Natural killer cell (primary cell): ENCODE data around the gene KCTD7. TPM values are rescaled to one million over a fixed set of nuclear protein-coding genes. Genes with fewer than 3 reads are reported as not detected.

ENCODE experiments used
- ATAC-seq, 3 donors: fragments of 150-1000 bp in 2 of 3; fragments of 200-7000 bp in 1 of 3; cut with Tn5 transposase; 1 replicate in 1 of 3; 2 replicates in 2 of 3; pipeline ENCODE4 v1.10.0; 2021; ENCODE audit warnings: mild to moderate bottlenecking in 2 of 3, moderate library complexity in 2 of 3
- DNase-seq, 2 donors: peaks; one replicate each; pipeline versions ENCODE4 v3.0.0 to v3.0.0-alpha.2; 2013 to 2021; ENCODE audit warnings: mixed read lengths in 1 of 2
- H3K27ac ChIP-seq: one replicate; pipeline ENCODE4 v1.5.1; 2013; ENCODE audit warnings: mild to moderate bottlenecking, low read length
- H3K27me3 ChIP-seq: one replicate; pipeline ENCODE4 v1.6.1; 2013; ENCODE audit warnings: low read length; ENCODE audit not compliant: control insufficient read depth, insufficient read depth
- H3K36me3 ChIP-seq: one replicate; pipeline ENCODE4 v1.6.1; 2013; ENCODE audit warnings: low read length; ENCODE audit not compliant: control insufficient read depth, insufficient read depth
- H3K4me1 ChIP-seq: one replicate; pipeline ENCODE4 v1.6.1; 2013; ENCODE audit warnings: low read length; ENCODE audit not compliant: control insufficient read depth, insufficient read depth
- H3K4me3 ChIP-seq: one replicate; pipeline ENCODE4 v1.5.1; 2013; ENCODE audit warnings: low read length
- H3K9me3 ChIP-seq: one replicate; pipeline ENCODE4 v1.6.1; 2013; ENCODE audit warnings: low read length; ENCODE audit not compliant: control insufficient read depth, insufficient read depth
- H3K27ac Mint-ChIP-seq, 2 donors: one replicate each; pipeline ENCODE4 v1.8.0; 2022; ENCODE audit warnings: mild to moderate bottlenecking in 2 of 2, mixed read lengths in 2 of 2, moderate library complexity in 1 of 2
- H3K27me3 Mint-ChIP-seq, 2 donors: one replicate each; pipeline ENCODE4 v1.8.0; 2022; ENCODE audit warnings: low read depth in 2 of 2, mixed read lengths in 2 of 2
- H3K36me3 Mint-ChIP-seq: one replicate; pipeline ENCODE4 v1.8.0; 2022; ENCODE audit warnings: mixed read lengths
- H3K4me1 Mint-ChIP-seq, 2 donors: one replicate each; pipeline ENCODE4 v1.8.0; 2022; ENCODE audit warnings: mixed read lengths in 2 of 2
- H3K4me3 Mint-ChIP-seq: one replicate; pipeline ENCODE4 v1.8.0; 2022; ENCODE audit warnings: mild to moderate bottlenecking, moderate library complexity, mixed read lengths
- H3K9me3 Mint-ChIP-seq, 2 donors: one replicate each; pipeline ENCODE4 v1.8.0; 2022; ENCODE audit warnings: mixed read lengths in 2 of 2
- CTCF ChIP-seq: fragments of 200-600 bp; IDR thresholded peaks from one replicate; pipeline ENCODE4 v1.8.0; 2022; ENCODE audit warnings: antibody characterized with exemption
- WGBS: methylation state at CpG from one replicate; pipeline ENCODE4 v1.1.7; 2013; ENCODE audit warnings: missing lambda C conversion rate; ENCODE audit not compliant: insufficient coverage; 5-methylcytosine and 5-hydroxymethylcytosine counted together
- intact Hi-C: fragments of 100-400 bp; cut with micrococcal nuclease; formaldehyde crosslinking; loops from one replicate; pipeline ENCODE4 v1.14.2; 2022
- total RNA-seq, 4 donors: library from RNA; stranded (reverse); fragments of 120-200 nt in 1 of 4; gene quantifications; one replicate each; pipeline versions ENCODE4 v1.2.3 to v1.2.4, GENCODE V29; 2013 to 2022

KCTD7 gene
- total RNA-seq, 3 donors from 2014 or later (not counting 1 experiment from before 2014, with no cell fraction given), result 29.3 to 33.0 (median 31.7) TPM

GRCh38 chr7:66657798-66658197, 29.1 kb downstream of the KCTD7 start:
- H3K27ac ChIP-seq, result no peak overlapping the region
- TF ChIP-seq CTCF, result no peak
- Mint-ChIP-seq H3K4me3 (no peak overlapping the region), H3K36me3 (no peaks in the 10 kb centered on the region), H3K9me3 (no peaks in the 10 kb centered on the region), H3K27ac (no peak overlapping the region), H3K27me3 (no peaks in the 10 kb centered on the region), H3K4me1 (peaks cover 10 to 24% of the 10 kb centered on the region in 2 donors)
- no peaks in the 10 kb centered on the region for H3K36me3 ChIP-seq
- DNase-seq (no peak), ATAC-seq (no peak)
- peaks cover 21% of the 10 kb centered on the region for H3K4me1 ChIP-seq
- intact Hi-C loops, result no loop called here
- H3K9me3 ChIP-seq, result no peaks in the 10 kb centered on the region
- no peaks in the 10 kb centered on the region for H3K27me3 ChIP-seq
- WGBS, result 50% methylated on average over 2 of the region's 2 CpGs
- no peak overlapping the region for H3K4me3 ChIP-seq

GRCh38 chr7:66662646-66663264, 34.1 kb downstream of the KCTD7 start:
- Mint-ChIP-seq H3K27ac (no peak overlapping the region), H3K27me3 (no peaks in the 10 kb centered on the region)

DNA sequence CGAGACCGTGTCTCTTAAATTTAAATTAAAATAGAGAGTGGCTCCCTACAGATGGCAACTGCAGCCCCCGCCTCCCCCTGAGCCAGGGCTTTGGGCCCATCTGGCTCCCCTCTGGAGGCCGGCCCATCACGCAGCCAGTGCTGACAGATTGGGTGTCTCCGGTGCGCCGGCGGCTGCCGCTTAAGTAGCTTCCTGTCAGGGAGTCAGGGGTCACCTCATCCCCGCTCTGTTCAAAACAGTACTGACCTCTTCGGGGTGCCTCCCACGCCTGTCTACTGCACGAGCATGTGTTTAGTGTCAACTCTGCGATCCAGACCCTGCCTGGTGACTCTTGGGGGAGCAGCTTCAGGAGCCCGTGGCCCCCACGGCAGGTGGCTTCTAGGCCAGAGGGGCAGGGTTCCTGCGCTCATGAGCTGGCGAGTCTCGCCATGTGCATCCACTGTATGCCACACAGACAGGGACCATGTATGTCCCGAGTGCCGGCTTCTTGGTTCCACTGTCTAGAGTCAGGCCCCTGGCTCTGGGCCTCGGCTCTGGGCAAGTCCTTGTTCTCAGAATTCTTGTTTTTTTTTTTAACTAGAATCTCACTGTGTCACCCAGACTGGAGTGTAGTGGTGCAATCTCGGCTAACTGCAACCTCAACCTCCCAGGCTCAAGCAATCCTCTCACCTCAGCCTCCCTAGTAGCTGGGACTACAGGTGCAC, 36.1 kb downstream of the KCTD7 start:
- Histone ChIP-seq H3K27ac (no peak overlapping the region), H3K4me3 (no peak overlapping the region), H3K9me3 (no peaks in the 10 kb centered on the region), H3K36me3 (no peaks in the 10 kb centered on the region), H3K4me1 (no peaks in the 10 kb centered on the region), H3K27me3 (no peaks in the 10 kb centered on the region)
- no peak for DNase-seq
- 91% methylated on average over 24 of the region's 24 CpGs for WGBS
- TF ChIP-seq CTCF, result no peak
- no peaks in the 10 kb centered on the region for H3K27me3 Mint-ChIP-seq
- H3K27ac Mint-ChIP-seq, result no peak overlapping the region
- H3K36me3 Mint-ChIP-seq, result no peaks in the 10 kb centered on the region
- ATAC-seq, result no peak
- H3K4me1 Mint-ChIP-seq, result no peaks in the 10 kb centered on the region
- H3K9me3 Mint-ChIP-seq, result no peaks in the 10 kb centered on the region
- no peak overlapping the region for H3K4me3 Mint-ChIP-seq
- intact Hi-C loops, result no loop called here

More at GRCh38 chr7:66662646-66663264, 34.1 kb downstream of the KCTD7 start:
- H3K4me1 ChIP-seq, result no peaks in the 10 kb centered on the region
- TF ChIP-seq CTCF, result no peak
- H3K36me3 ChIP-seq, result no peaks in the 10 kb centered on the region
- intact Hi-C loops, result no loop called here
- ATAC-seq (no peak), DNase-seq (no peak)
- H3K4me3 ChIP-seq, result no peak overlapping the region
- Mint-ChIP-seq H3K4me3 (no peak overlapping the region), H3K4me1 (no peaks in the 10 kb centered on the region), H3K36me3 (no peaks in the 10 kb centered on the region), H3K9me3 (no peaks in the 10 kb centered on the region)
- no peaks in the 10 kb centered on the region for H3K9me3 ChIP-seq
- H3K27me3 ChIP-seq, result no peaks in the 10 kb centered on the region
- no peak overlapping the region for H3K27ac ChIP-seq
- 91% methylated on average over 15 of the region's 16 CpGs for WGBS
